Lower leg skin (tissue), 3 donors: ENCODE results near the gene OR9Q2.

Experiments used
- CTCF ChIP-seq, 3 donors: fragments of 450-650 bp; IDR thresholded peaks; one replicate each; pipeline ENCODE4 v1.5.1; 2016; ENCODE audit warnings: antibody characterized with exemption in 3 of 3, mild to moderate bottlenecking in 3 of 3, moderate library complexity in 2 of 3
- POLR2A ChIP-seq, 2 donors: fragments of 450-650 bp; IDR thresholded peaks; one replicate each; pipeline ENCODE4 v1.6.1; 2016 to 2017; ENCODE audit warnings: antibody characterized with exemption in 2 of 2, mild to moderate bottlenecking in 1 of 2, moderate library complexity in 1 of 2

- TF ChIP-seq CTCF (IDR thresholded peaks at IDR 0.05), result no peak
- no peak for TF ChIP-seq POLR2A (IDR thresholded peaks at IDR 0.05)
These were observed 46.1 kb upstream of the OR9Q2 start for GRCh38 chr11:58142761-58143160.
